Endothelial cell of umbilical vein (primary cell): ENCODE measurements around the gene WNT8A. TPM values are rescaled to one million over a fixed set of nuclear protein-coding genes. Genes with fewer than 3 reads are reported as not detected.
"Not testable (repeated sequence)": the region's sequence is repeated elsewhere in the genome, so short reads cannot be mapped to it uniquely, and the experiment has no call there.

Source experiments
- BruUV-seq: library from RNA; stranded (reverse); fragments of 400-500 nt; replicated peaks from 2 replicates; lab custom pipeline; 2021; lab: Mats Ljungman, UMichigan
- CTCF ChIA-PET: fragments of 300-600, 350-600 bp; sonication (Branson Sonifier 250); formaldehyde crosslinking; loops from one replicate; lab custom pipeline; 2021; ENCODE audit warnings: antibody characterized with exemption, inconsistent platforms; lab: Charles Lee
- POLR2A ChIA-PET: fragments of 300-600, 350-600 bp; sonication (Branson Sonifier 250); formaldehyde crosslinking; loops from one replicate; lab custom pipeline; 2021; ENCODE audit warnings: antibody characterized with exemption, inconsistent platforms; lab: Charles Lee
- DNase-seq: peaks from one replicate; pipeline ENCODE4 v3.0.0-alpha.2; 2011; ENCODE audit warnings: low read depth, low spot score
- FAIRE-seq: peaks from 2 replicates; lab custom pipeline; 2011; peaks lifted over from hg19 to GRCh38; lab: Jason Lieb, UNC
- H2AFZ ChIP-seq: 2 replicates; pipeline ENCODE4 v1.6.0; 2012; ENCODE audit warnings: low read depth, low read length, control low read depth, inconsistent platforms
- H3K27ac ChIP-seq: 2 replicates; pipeline ENCODE4 v1.5.1; 2011; ENCODE audit warnings: low read depth, mild to moderate bottlenecking, control low read depth, low read length, moderate library complexity; ENCODE audit not compliant: insufficient read depth
- H3K27me3 ChIP-seq, 2 experiments: 2 replicates each; pipeline versions ENCODE4 v1.6.0 to v1.6.1; 2011; ENCODE audit warnings: low read length in 2 of 2, mixed read lengths in 1 of 2; ENCODE audit not compliant: control insufficient read depth in 2 of 2, insufficient read depth in 2 of 2
- H3K36me3 ChIP-seq, 2 experiments: 2 replicates in 1 of 2; 3 replicates in 1 of 2; pipeline ENCODE4 v1.5.1; 2011; ENCODE audit warnings: low read length in 2 of 2, mild to moderate bottlenecking in 1 of 2, moderate library complexity in 1 of 2; ENCODE audit not compliant: control insufficient read depth in 2 of 2, insufficient read depth in 2 of 2; ENCODE audit errors: extremely low read depth in 1 of 2
- H3K4me1 ChIP-seq: 3 replicates; pipeline ENCODE4 v1.5.1; 2011; ENCODE audit warnings: mild to moderate bottlenecking, low read length; ENCODE audit not compliant: control insufficient read depth, insufficient read depth; ENCODE audit errors: extremely low read depth
- H3K4me2 ChIP-seq: 2 replicates; pipeline ENCODE4 v1.6.1; 2011; ENCODE audit warnings: low read length, control low read depth, mixed read lengths; ENCODE audit not compliant: insufficient read depth
- H3K4me3 ChIP-seq, 3 experiments: fragments of 200-600 bp in 1 of 3; sonication (generic), shearing (Covaris generic) in 1 of 3; replicated peaks in 1 of 3; 2 replicates each; pipeline ENCODE4 v1.5.1; 2011 to 2016; ENCODE audit warnings: control low read depth in 3 of 3, low read length in 3 of 3, mild to moderate bottlenecking in 2 of 3, inconsistent platforms in 1 of 3, low read depth in 1 of 3, moderate library complexity in 1 of 3; ENCODE audit not compliant: insufficient read depth in 1 of 3
- H3K79me2 ChIP-seq: 2 replicates; pipeline ENCODE4 v1.6.0; 2012; ENCODE audit warnings: low read length, inconsistent platforms; ENCODE audit not compliant: control insufficient read depth, insufficient read depth
- H3K9ac ChIP-seq: replicated peaks from 2 replicates; pipeline ENCODE3; 2011; ENCODE audit warnings: low read length, control low read depth; ENCODE audit not compliant: insufficient read depth; ENCODE audit errors: extremely low read depth
- H3K9me1 ChIP-seq: replicated peaks from 3 replicates; pipeline ENCODE4 v1.6.0; 2011; ENCODE audit warnings: mild to moderate bottlenecking, low read length; ENCODE audit not compliant: control insufficient read depth, insufficient read depth; ENCODE audit errors: extremely low read depth
- H3K9me3 ChIP-seq: replicated peaks from 2 replicates; pipeline ENCODE4 v1.5.1; 2012; ENCODE audit warnings: low read length, inconsistent platforms; ENCODE audit not compliant: control insufficient read depth, insufficient read depth
- H4K20me1 ChIP-seq: replicated peaks from 2 replicates; pipeline ENCODE3; 2011; ENCODE audit warnings: mild to moderate bottlenecking, low read length; ENCODE audit not compliant: control insufficient read depth, insufficient read depth; ENCODE audit errors: extremely low read depth
- EZH2 ChIP-seq: IDR thresholded peaks from 2 replicates; pipeline ENCODE4 v1.6.1; 2012; ENCODE audit warnings: borderline replicate concordance, low read depth, mild to moderate bottlenecking, moderate library complexity, low read length, inconsistent platforms; ENCODE audit not compliant: severe bottlenecking
- dilution Hi-C: fragments of 300-500 bp; cut with MboI; formaldehyde crosslinking; loops from one replicate; pipeline ENCODE4 v1.15.0; 2019; ENCODE audit warnings: low sequenced_read_pairs; ENCODE audit not compliant: extremely low pct_ligation_motif_present
- intact Hi-C: fragments of 100-400 bp; cut with micrococcal nuclease; formaldehyde crosslinking; loops from one replicate; pipeline ENCODE4 v1.10.0; 2022
- polyA plus RNA-seq, 4 experiments: library from polyadenylated mRNA; depleted of rRNA in 3 of 4; stranded (reverse) in 3 of 4; unstranded in 1 of 4; fragments of >200 nt; gene quantifications; 2 replicates each; pipeline versions ENCODE4 v1.2.1 to v1.2.3, GENCODE V29; 2011 to 2012; ENCODE audit warnings: missing spikeins in 1 of 4
- total RNA-seq: library from RNA; stranded (reverse); gene quantifications from 2 replicates; pipeline ENCODE4 v1.2.3, GENCODE V29; 2021

The WNT8A gene
- total and polyA plus RNA-seq, 2 donors (not counting 3 experiments of a cell fraction or from before 2014, with no cell fraction given) = not detected

GRCh38 chr5:138038826-138039225 is 45.0 kb upstream of the WNT8A start:
- Histone ChIP-seq H3K9me1 (no peaks in the 10 kb centered on the region), H3K36me3 (no peaks in the 10 kb centered on the region), H2AFZ (no peak overlapping the region), H3K4me1 (no peaks in the 10 kb centered on the region), H4K20me1 (no peaks in the 10 kb centered on the region), H3K79me2 (no peaks in the 10 kb centered on the region), H3K9me3 (no peaks in the 10 kb centered on the region), H3K4me2 (no peak overlapping the region), H3K27ac (no peak overlapping the region), H3K4me3 (no peak overlapping the region), H3K9ac (no peak overlapping the region), H3K27me3 (no peaks in the 10 kb centered on the region)
- dilution Hi-C loops (no loop called here), intact Hi-C loops (loop anchor here (10.0 kb wide), 1 partner anchor 414 kb away; no protein-coding TSS in a partner anchor)
- POLR2A ChIA-PET = no interaction called here
- CTCF ChIA-PET = interaction anchor here (0.9 to 3.8 kb wide), 6 partner anchors 24 to 260 kb away, joined by 3 to 19 read pairs (median 6); no protein-coding TSS in a partner anchor
- no peak for FAIRE-seq
- no peak for TF ChIP-seq EZH2
- no TSS peak for BruUV-seq
- DNase-seq = no peak

DNA sequence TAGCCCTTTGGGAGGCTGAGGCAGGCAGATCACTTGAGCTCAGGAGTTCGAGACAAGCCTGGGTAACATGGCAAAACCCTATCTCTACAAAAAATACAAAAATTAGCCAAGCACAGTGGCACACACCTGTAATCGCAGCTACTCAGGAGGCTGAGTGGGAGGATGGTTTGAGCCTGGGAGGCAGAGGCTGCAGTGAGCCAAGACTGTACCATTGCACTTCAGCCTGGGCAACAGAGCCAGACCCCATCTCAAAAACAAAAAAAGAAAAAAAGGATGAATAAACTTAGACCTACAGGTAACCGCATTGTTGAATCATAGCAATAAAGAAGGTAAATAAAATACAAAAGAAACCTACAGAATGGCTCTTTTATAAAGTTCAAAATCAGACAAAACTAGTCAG is 38.5 kb upstream of the WNT8A start:
- CTCF ChIA-PET, H4K20me1 ChIP-seq, H3K27ac ChIP-seq, dilution Hi-C loops, POLR2A ChIA-PET, H3K4me1 ChIP-seq, BruUV-seq, H3K9me1 ChIP-seq, FAIRE-seq, H2AFZ ChIP-seq, H3K9me3 ChIP-seq, H3K36me3 ChIP-seq, H3K79me2 ChIP-seq, H3K27me3 ChIP-seq, H3K4me3 ChIP-seq, H3K4me2 ChIP-seq, DNase-seq, H3K9ac ChIP-seq, intact Hi-C loops: not testable (repeated sequence)
